SK-N-SH treated with all-trans-retinoic acid at 6 μM for 48 hours (cell line): ENCODE data around the gene GOSR2.

Experiments
- ATAC-seq: fragments of 200-7000 bp; cut with Tn5 transposase; 3 replicates; pipeline ENCODE4 v1.9.1; 2020; ENCODE audit warnings: mild to moderate bottlenecking, moderate library complexity
- ARNTL ChIP-seq: fragments of 450-650 bp; formaldehyde crosslinking; IDR thresholded peaks from 2 replicates; pipeline ENCODE4 v1.5.0; 2020; ENCODE audit warnings: low read depth, mild to moderate bottlenecking, moderate library complexity, borderline replicate concordance
- BACH2 ChIP-seq: fragments of 250-450 bp; sonication (Bioruptor Pico); IDR thresholded peaks from 2 replicates; pipeline ENCODE4 v1.9.0; 2021; ENCODE audit warnings: mild to moderate bottlenecking, borderline replicate concordance
- CSDC2 ChIP-seq: fragments of 250-450 bp; sonication (Bioruptor Pico); IDR thresholded peaks from 2 replicates; pipeline ENCODE4 v1.5.0; 2020; ENCODE audit warnings: mild to moderate bottlenecking, moderate library complexity
- GLIS3 ChIP-seq: fragments of 250-450 bp; sonication (Bioruptor Pico); IDR thresholded peaks from 2 replicates; pipeline ENCODE4 v1.5.0; 2020; ENCODE audit warnings: mild to moderate bottlenecking, moderate library complexity
- ISL1 ChIP-seq: fragments of 250-450 bp; sonication (Bioruptor Pico); IDR thresholded peaks from 2 replicates; pipeline ENCODE4 v2.1.2; 2022; ENCODE audit warnings: mild to moderate bottlenecking, moderate library complexity
- OSR1 ChIP-seq: fragments of 250-450 bp; sonication (Bioruptor Pico); IDR thresholded peaks from 2 replicates; pipeline ENCODE4 v1.8.0; 2022; ENCODE audit warnings: moderate library complexity, mild to moderate bottlenecking, inconsistent platforms
- PATZ1 ChIP-seq: fragments of 250-450 bp; sonication (Bioruptor Pico); IDR thresholded peaks from 2 replicates; pipeline ENCODE4 v1.8.0; 2020; ENCODE audit warnings: mild to moderate bottlenecking, moderate library complexity, borderline replicate concordance
- POU6F1 ChIP-seq: fragments of 250-450 bp; sonication (Bioruptor Pico); IDR thresholded peaks from 2 replicates; pipeline ENCODE4 v1.8.0; 2021; ENCODE audit warnings: low read depth, mild to moderate bottlenecking, moderate library complexity, borderline replicate concordance
- PPARA ChIP-seq: fragments of 250-450 bp; sonication (Bioruptor Pico); IDR thresholded peaks from 2 replicates; pipeline ENCODE4 v1.5.0; 2020; ENCODE audit warnings: mild to moderate bottlenecking, borderline replicate concordance
- RARB ChIP-seq: fragments of 250-450 bp; sonication (Bioruptor Pico); IDR thresholded peaks from 2 replicates; pipeline ENCODE4 v1.8.0; 2021; ENCODE audit warnings: mild to moderate bottlenecking, moderate library complexity
- SNAI2 ChIP-seq: fragments of 250-450 bp; sonication (Bioruptor Pico); IDR thresholded peaks from 2 replicates; pipeline ENCODE4 v1.5.0; 2020; ENCODE audit warnings: mild to moderate bottlenecking, moderate library complexity
- TCF4 ChIP-seq: fragments of 250-450 bp; sonication (Bioruptor Pico); IDR thresholded peaks from 2 replicates; pipeline ENCODE4 v1.8.0; 2021; ENCODE audit warnings: mild to moderate bottlenecking, moderate library complexity, borderline replicate concordance
- TOX ChIP-seq: fragments of 250-450 bp; sonication (Bioruptor Pico); IDR thresholded peaks from 2 replicates; pipeline ENCODE4 v1.8.0; 2021; ENCODE audit warnings: mild to moderate bottlenecking, moderate library complexity, borderline replicate concordance
- TSHZ2 ChIP-seq: fragments of 250-450 bp; sonication (Bioruptor Pico); IDR thresholded peaks from 2 replicates; pipeline ENCODE4 v1.5.0; 2020; ENCODE audit warnings: mild to moderate bottlenecking, moderate library complexity
- ZC3H10 ChIP-seq: fragments of 250-450 bp; sonication (Bioruptor Pico); IDR thresholded peaks from 2 replicates; pipeline ENCODE4 v1.5.1; 2021; ENCODE audit warnings: mild to moderate bottlenecking, moderate library complexity
- ZFP3 ChIP-seq: fragments of 250-450 bp; sonication (Bioruptor Pico); IDR thresholded peaks from 2 replicates; pipeline ENCODE4 v1.5.0; 2020; ENCODE audit warnings: mild to moderate bottlenecking, moderate library complexity
- ZFP30 ChIP-seq: fragments of 450-650 bp; formaldehyde crosslinking; IDR thresholded peaks from 2 replicates; pipeline ENCODE4 v1.5.0; 2022; ENCODE audit warnings: mild to moderate bottlenecking, moderate library complexity
- ZNF565 ChIP-seq: fragments of 450-650 bp; formaldehyde crosslinking; conservative IDR thresholded peaks from 2 replicates; pipeline ENCODE4 v1.5.0; 2020; ENCODE audit warnings: low read depth, mild to moderate bottlenecking, moderate library complexity
- ZNF70 ChIP-seq: fragments of 450-650 bp; formaldehyde crosslinking; IDR thresholded peaks from 2 replicates; pipeline ENCODE4 v1.5.0; 2020; ENCODE audit warnings: mild to moderate bottlenecking, moderate library complexity
- ZNF8 ChIP-seq: fragments of 450-650 bp; formaldehyde crosslinking; IDR thresholded peaks from 2 replicates; pipeline ENCODE4 v1.5.0; 2020; ENCODE audit warnings: mild to moderate bottlenecking, moderate library complexity
- TF ChIP-seq, protein P1 (sequence below): fragments of 250-450 bp; sonication (Bioruptor Pico); IDR thresholded peaks from 2 replicates; pipeline ENCODE4 v1.5.1; 2020; ENCODE audit warnings: low read depth, mild to moderate bottlenecking, moderate library complexity
- TF ChIP-seq, protein P2 (sequence below): fragments of 250-450 bp; sonication (Bioruptor Pico); IDR thresholded peaks from 2 replicates; pipeline ENCODE4 v1.5.1; 2021; ENCODE audit warnings: mild to moderate bottlenecking, moderate library complexity

GOSR2 gene

GRCh38 chr17:46876926-46877325 lies 46.0 kb upstream of the GOSR2 start:
- no peak for ATAC-seq
- TF ChIP-seq PATZ1 (CRISPR knock-in tag) (no peak), ZFP30 (CRISPR knock-in tag) (no peak), ZNF70 (CRISPR knock-in tag) (no peak), CSDC2 (no peak), POU6F1 (CRISPR knock-in tag) (no peak), ZNF8 (CRISPR knock-in tag) (no peak), SNAI2 (CRISPR knock-in tag) (no peak), OSR1 (CRISPR knock-in tag) (no peak), ZC3H10 (CRISPR knock-in tag) (no peak), ARNTL (CRISPR knock-in tag) (no peak), ZNF565 (CRISPR knock-in tag) (no peak), ZFP3 (CRISPR knock-in tag) (no peak), GLIS3 (no peak), TOX (CRISPR knock-in tag) (no peak), PPARA (CRISPR knock-in tag) (no peak)
- TF ChIP-seq, protein P1, sequence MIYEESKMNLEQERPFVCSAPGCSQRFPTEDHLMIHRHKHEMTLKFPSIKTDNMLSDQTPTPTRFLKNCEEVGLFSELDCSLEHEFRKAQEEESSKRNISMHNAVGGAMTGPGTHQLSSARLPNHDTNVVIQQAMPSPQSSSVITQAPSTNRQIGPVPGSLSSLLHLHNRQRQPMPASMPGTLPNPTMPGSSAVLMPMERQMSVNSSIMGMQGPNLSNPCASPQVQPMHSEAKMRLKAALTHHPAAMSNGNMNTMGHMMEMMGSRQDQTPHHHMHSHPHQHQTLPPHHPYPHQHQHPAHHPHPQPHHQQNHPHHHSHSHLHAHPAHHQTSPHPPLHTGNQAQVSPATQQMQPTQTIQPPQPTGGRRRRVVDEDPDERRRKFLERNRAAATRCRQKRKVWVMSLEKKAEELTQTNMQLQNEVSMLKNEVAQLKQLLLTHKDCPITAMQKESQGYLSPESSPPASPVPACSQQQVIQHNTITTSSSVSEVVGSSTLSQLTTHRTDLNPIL (CRISPR knock-in tag) = no peak
- TF ChIP-seq, protein P2, sequence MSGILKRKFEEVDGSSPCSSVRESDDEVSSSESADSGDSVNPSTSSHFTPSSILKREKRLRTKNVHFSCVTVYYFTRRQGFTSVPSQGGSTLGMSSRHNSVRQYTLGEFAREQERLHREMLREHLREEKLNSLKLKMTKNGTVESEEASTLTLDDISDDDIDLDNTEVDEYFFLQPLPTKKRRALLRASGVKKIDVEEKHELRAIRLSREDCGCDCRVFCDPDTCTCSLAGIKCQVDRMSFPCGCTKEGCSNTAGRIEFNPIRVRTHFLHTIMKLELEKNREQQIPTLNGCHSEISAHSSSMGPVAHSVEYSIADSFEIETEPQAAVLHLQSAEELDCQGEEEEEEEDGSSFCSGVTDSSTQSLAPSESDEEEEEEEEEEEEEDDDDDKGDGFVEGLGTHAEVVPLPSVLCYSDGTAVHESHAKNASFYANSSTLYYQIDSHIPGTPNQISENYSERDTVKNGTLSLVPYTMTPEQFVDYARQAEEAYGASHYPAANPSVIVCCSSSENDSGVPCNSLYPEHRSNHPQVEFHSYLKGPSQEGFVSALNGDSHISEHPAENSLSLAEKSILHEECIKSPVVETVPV (CRISPR knock-in tag) = no peak

DNA sequence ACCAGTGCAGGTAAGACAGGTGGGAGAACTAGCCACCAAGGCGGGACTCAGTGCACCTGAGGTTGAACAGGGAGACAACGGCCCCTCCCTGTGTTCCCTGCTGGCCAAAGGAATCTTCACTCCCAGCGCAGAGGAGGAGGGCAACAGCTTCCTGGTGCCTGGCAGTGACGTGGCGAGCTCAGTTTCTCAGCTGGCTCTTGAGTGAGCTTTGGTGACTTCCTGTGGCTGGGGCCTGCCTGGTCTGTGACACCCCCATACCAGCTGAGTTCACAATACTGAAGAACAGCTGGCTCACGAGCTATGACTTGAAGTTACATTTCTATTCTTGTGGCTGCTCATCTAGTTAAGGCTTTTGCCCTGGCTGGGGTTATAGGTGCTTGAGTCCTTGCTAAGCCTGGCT lies 45.5 kb upstream of the GOSR2 start:
- no peak for TF ChIP-seq PATZ1 (CRISPR knock-in tag)
- TF ChIP-seq TCF4 (CRISPR knock-in tag) = no peak
- no peak for TF ChIP-seq BACH2 (CRISPR knock-in tag)
- no peak for TF ChIP-seq ZNF8 (CRISPR knock-in tag)
- no peak for TF ChIP-seq GLIS3
- TF ChIP-seq RARB (CRISPR knock-in tag) = no peak
- TF ChIP-seq, protein P1 (CRISPR knock-in tag) = no peak
- TF ChIP-seq ISL1 (CRISPR knock-in tag) = no peak
- TF ChIP-seq ZFP3 (CRISPR knock-in tag) = no peak
- TF ChIP-seq TSHZ2 (CRISPR knock-in tag) = no peak
- TF ChIP-seq POU6F1 (CRISPR knock-in tag) = no peak
- ATAC-seq = no peak
